ENCODE results near the gene SLC6A8.
"Not testable (repeated sequence)": the region's sequence is repeated elsewhere in the genome, so short reads cannot be mapped to it uniquely, and the experiment has no call there.

Gene SLC6A8

DNA sequence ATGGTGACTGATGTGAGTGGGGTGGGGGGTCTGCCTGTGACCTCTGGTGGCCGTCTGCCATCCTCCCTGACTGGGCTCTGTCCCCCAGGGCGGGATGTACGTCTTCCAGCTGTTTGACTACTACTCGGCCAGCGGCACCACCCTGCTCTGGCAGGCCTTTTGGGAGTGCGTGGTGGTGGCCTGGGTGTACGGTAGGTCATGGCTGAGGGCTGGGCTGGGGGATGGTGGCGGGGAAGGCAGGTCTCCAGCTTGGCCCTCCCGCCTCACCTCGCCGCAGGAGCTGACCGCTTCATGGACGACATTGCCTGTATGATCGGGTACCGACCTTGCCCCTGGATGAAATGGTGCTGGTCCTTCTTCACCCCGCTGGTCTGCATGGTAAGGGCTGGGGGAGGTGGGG is 6.5 kb downstream of the SLC6A8 start:
- DNase-seq = not testable (repeated sequence)

DNA sequence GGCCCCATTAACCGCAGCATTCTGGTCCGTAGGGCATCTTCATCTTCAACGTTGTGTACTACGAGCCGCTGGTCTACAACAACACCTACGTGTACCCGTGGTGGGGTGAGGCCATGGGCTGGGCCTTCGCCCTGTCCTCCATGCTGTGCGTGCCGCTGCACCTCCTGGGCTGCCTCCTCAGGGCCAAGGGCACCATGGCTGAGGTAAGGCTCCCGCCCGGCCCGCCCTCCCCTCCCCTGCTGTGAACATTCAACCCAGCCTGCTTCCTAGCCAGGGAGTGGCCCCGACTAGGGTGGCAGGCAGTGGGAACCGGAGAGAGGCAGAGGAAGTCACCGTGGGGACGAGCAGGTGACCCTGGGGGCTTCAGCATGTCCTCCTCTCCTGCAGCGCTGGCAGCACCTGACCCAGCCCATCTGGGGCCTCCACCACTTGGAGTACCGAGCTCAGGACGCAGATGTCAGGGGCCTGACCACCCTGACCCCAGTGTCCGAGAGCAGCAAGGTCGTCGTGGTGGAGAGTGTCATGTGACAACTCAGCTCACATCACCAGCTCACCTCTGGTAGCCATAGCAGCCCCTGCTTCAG is 7.1 kb downstream of the SLC6A8 start:
- no peak for DNase-seq

DNA sequence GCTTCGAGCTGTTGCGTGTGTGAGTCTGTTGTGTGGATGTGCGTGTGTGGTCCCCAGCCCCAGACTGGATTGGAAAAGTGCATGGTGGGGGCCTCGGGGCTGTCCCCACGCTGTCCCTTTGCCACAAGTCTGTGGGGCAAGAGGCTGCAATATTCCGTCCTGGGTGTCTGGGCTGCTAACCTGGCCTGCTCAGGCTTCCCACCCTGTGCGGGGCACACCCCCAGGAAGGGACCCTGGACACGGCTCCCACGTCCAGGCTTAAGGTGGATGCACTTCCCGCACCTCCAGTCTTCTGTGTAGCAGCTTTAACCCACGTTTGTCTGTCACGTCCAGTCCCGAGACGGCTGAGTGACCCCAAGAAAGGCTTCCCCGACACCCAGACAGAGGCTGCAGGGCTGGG is 8.4 kb downstream of the SLC6A8 start:
- DNase-seq = no peak

DNA sequence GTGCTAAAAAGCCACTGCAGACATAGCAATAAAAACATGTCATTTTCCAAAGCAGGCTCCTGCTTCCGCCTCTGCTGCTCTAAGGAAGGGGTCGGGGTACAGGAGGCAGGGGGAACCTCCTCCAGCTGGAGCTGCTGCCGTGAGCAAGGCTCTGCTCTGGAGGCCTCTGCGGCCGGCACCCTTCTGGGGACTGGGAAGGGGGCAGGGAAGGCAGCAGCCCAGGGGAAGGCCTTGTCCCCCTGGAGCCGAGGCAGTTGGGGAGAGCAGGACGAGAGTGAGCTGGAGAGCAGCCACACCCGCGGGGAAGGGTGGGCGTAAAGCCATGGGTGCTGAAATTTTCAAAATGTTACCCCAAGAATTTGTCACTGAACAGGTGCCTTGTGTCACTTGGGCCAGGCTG is 8.8 kb downstream of the SLC6A8 start:
- DNase-seq = not testable (repeated sequence)

DNA sequence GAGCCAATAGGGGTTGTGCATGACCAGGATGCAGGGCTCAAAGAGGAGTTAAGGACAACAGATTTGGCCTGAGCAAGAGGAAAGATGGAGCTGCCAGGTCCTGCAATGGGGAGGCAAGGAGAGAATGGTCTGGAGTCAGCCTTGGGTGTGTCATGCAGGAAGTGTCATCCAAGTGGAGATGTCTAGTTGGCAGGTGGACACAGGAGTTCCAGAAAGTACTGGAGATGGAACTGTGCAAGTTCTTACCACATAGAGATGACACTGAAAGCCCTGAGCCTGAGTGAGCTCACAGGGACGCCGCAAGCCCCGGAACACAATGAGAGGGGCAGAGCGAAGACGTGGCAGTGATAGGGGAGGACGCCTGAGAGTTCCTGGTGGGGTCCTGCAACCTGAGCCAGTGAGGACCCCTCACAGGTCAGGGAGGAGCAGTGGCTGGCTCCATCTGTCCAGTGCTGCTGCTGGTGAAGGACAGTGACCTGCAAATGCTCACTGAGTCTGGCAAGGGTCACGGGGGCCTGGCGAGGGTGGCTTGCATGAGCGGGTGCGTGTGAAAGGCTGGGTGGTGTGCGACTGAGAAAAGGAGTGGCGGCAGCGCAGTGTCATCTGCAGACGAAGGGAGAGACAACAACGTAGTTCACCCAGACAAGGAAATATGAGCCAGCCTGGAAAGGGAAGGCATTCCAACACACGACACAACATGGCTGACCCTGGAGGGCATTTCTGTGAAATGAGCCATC is 9.4 kb downstream of the SLC6A8 start:
- not testable (repeated sequence) for DNase-seq

DNA sequence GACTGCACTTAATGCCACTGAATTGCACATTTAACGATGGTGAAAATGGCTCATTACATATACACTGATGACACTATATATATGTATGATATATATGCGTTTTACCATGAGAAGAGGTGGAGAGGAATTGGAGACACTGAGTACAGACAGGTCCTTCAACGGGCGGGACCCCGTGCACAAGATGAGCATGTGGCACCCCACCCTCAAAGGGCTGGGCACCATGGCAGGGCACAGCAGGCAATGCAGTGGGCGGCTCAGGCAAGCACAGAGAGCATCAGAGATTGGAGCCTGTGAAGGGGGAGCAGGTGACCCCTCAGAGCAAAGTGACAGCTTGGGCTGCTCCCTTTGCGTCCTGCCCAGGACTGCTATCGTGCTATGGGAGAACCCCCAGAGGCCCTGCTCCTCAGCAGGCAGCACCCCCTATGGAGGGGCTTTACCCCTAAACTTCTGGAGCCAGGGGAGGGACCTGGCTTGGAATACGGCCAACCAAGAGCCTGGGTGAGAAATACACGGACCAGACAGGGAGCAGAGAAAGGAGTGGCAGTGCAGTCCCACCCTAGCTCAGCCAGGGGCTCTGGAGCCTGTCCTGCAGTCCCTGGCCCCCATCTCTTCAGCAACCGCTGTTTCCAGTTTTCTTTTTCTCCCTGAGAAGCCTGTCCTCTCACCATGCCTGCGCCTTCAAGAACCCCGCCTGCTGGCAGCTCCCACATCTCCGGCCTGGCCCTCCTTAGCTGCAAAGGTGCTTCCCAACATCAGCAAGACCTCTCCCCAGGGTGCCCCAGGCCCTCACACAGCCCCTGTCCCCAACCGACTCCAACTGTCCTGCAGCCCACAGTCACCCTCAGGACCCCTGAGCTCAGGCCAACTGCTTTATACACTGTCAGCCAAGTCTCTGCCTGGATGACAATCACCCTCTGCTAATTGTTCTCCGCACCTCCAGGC is 10.5 kb downstream of the SLC6A8 start:
- DNase-seq = no peak

DNA sequence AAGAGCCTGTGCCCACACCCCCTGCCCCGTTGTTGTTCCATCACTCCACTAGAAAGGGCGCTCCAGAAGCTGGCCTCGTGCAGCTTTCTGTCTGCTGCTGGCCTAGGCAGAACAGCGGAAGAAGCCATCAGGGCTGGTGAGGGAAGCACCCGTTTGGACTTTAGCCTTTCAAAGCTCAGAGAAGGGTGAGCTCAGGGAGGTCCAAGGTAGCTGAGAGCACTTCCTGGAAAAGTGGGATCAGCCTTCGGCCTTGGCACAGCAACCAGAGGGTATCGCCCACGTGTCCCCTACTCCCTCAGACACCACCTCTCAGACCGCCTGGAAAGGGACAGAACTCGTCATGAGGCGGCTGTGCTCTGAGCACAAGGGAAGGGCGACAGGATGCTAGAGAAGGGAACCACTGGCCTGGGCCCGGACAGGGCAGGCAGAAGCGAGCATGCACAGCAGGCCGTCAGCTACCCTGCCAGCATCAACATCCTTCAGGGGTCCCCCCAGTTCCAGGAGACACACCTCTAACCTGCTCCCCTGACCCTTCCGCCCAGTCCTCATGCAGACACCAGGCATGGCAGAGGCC is 11.6 kb downstream of the SLC6A8 start:
- DNase-seq = not testable (repeated sequence)

DNA sequence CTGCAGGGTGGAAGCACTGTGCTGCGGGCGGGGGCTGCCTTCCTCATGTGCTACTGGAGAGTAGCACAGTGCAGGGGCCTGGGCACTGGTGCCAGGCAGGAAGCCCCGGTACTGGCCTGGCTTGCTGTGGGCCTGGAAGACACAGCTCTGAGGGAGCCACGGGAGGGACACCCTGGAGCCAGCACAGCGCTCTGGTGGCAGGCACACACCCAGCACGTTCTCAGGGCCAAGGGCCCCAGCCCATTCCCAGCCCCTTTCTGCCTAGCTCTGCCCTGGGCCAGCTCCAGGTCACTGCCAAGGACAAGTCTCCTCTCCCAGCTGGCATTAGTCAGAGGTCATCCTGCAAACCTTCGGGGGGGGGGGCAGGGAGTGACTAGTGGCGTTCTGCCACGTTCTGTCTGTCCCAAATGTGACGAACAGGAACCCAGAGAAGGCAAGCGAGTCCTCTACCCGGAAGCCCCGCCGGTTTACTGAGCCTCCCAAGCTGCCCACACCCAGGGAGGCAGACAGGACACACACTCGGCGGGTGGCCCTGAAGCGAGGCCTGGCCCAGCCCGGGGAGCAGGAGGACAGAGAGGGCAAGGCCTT is 12.2 kb downstream of the SLC6A8 start:
- not testable (repeated sequence) for DNase-seq

DNA sequence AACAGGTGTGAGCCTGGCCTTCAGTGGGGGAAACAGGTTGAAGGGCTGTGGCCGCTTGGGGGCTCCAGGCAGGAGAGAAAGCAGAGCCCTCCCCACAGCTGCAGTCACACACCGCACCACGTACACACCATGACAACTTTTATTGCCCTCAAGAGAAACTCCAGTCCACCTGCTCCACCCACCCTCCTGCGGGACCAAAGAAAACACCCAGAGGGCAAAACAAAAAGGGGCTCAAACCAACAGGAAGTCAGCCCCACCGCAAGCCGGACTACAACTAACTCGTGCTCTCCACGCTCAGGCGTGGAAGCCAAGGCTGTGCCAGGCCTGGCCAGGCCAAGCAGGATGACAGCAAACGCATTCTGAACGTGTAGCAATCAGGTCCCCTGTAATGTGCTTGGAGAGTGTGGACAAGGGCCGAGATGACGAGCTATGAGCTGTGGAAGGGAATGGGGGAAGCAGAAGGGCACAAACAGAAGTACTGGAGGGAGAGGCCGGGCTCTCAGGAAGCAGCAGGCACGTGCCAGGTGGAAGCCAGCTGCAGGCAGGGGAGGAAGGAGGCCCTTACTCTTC is 12.7 kb downstream of the SLC6A8 start:
- no peak for DNase-seq

DNA sequence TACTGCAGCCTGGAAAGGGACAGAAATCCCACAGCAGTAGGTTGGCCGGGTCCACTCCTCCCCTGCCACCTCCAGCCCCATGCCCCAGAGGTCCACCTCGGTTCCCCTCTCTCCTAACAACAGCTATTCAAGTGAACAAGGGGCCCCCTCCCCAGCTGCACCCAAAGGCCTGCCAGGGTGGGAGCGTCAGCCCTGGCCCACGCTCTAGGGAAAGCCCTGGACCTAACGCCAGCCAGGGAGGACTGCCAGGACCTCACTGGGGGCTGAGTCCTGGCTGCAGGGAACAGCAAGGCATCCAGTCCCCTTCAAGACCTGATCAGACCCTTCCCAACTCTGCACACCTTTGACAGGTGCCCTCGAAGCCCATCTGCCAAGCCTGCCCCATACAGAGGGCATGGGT is 13.2 kb downstream of the SLC6A8 start:
- no peak for DNase-seq

DNA sequence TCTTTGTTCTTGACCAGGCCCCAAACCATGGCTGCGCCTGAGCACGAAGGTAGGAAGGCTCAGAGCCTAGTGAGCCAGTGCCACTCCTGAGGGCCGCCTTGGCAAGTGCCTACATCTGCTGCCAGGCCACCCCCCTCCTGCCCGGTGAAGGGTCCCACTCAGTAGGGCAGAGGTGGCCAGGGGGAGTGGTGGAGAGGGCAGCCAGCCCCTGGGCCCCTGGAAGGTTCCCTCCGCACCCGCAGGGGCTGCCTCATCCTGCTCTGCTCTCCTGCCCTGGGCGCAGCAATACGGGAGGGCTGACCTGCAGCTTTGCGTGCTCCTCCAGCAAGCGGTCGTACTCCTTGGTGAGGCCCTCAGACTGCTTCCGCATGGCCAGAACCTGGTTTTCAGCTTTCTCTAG is 14.0 kb downstream of the SLC6A8 start:
- no peak for DNase-seq

DNA sequence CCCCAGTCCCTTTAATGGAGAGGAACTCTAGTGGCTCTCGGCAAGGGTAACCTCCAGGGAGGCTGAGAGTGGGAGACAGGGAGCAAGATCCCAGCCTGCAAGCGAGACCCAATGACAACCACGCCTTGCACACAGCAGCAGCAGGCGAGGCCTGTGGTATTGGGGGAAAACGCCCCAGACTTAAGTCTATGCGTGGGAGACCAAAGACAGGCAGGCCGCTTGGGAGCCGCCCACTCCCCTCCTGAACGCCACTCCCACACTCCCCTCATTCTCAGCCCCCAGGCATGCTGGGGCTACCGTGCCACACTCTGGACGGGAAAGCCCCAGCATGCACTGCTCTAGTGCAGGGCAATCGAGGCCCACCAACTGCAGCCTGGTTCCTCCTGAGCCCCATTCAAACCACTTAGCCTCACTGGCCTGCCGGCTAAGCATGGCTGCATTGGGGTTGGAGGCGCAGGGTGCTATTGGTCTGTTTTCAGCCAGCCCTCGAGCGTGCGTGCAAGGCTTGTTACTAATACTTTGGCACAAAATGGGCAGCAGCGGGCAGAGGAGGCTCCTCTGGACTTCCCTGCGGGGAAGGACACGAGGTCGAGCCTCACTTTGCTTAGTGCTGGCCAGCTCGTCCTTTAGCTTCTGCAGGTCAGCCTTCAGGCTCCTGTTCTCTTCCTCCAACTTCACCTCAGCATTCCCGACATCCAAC is 14.8 kb downstream of the SLC6A8 start:
- DNase-seq = no peak

DNA sequence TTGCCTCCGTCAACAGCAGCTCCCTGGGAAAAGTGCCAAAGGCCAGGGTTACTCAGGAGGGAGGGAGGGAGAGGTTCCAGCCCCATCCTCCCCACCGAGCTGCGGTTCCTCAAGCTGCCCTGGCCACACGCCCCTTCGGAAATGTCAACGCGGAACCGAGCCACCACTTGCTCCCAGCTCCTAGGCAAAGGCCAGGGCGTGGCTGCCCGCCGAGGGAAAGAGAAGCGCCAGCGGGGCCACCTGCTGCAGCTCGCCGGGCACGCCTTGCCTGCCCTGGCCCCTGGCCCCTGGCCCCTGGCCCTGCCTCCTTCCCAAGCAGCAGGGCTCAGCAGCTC is 15.3 kb downstream of the SLC6A8 start:
- DNase-seq = no peak

DNA sequence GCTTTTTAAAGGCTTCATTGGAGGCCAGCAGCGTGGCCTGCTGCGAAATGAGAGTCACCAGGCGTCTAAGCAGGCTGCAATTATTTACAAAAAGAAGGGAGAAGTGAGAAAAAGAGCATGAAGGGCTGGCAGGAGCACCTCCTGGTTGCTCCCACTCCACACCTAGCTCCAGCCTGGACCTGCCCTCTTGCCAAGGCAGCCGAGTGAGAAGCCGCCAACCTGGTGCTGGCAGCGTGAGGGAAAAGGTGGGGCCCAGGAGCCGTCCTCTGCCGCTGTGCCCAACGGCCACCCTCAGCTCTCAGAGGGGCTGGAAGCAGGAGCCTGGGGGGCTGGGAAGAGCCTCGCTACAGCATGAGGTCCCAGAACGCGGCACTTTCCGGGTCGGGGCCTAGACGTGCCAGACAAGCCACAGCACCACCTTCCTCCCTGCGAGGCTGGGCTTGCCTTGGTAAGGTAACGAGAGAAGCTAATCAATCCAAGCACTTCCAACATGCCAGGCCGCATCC is 16.3 kb downstream of the SLC6A8 start:
- DNase-seq = no peak

DNA sequence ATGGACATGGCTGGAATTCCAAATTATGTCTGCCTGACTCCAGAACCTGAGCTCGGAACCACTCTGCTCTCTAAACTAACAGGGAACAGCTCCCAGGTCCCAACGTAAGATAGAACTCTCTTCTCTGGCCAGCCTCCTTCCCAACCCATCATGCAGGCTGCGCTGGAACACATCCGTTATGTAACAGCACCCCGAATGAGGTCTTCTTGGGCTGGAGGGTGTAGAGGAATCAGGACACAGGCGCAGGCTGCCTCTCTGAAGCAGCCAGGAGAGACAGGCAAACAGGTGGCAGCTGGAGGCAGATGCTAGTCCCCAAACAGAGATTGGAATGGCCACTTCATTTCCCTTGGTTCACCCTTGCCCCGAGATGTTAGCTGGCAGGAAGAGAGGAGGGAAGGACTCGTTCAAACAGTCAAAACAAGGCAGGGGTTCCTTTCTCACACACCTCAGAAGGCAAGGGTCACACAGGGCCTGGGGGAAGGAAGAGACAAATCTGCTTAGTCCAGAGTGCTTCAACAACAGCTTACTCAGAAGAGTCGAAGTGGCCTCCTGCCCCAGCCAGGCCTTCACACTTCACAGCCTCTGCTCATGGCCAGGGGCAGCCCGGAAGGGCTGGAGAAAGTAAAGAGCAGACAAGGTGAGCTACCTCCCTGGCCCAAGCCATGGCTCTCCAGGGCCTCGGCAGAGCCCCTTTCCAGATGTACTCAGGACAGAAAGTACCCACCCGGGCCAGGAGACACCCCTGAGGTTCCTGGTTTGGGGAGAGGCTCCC is 17.1 kb downstream of the SLC6A8 start:
- DNase-seq = not testable (repeated sequence)

DNA sequence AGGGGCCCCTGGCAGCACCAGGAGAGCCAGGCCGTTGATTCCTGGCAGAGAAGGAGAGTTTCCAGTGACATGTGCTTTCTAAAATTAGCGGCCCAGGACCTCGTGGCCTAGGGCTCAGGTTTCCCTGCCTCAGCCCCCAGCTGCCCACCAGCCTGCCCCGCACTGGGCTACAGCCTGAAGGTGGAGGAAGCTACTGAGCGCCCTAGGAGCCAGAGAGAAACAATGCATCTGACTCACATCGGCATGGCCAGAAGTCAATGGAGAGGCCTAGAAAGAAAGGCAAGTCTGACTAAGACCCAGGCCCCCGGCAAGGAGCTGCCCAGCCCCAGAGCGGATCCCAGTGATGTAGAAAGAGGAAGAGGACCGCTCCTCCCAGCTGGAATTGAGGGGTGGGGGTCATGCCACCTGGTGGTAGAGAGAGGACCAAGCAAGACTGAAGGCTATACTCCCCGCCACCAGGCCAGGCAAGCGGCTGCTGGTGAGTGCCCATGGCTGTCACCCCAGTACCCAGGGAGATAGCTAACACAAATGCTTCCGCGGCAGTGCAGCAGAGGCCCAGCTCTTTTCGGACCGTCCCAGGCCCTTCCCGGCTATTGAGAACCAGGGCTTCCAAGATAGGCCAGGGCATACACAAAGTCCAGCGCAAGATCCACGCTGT is 17.8 kb downstream of the SLC6A8 start:
- DNase-seq = not testable (repeated sequence)

DNA sequence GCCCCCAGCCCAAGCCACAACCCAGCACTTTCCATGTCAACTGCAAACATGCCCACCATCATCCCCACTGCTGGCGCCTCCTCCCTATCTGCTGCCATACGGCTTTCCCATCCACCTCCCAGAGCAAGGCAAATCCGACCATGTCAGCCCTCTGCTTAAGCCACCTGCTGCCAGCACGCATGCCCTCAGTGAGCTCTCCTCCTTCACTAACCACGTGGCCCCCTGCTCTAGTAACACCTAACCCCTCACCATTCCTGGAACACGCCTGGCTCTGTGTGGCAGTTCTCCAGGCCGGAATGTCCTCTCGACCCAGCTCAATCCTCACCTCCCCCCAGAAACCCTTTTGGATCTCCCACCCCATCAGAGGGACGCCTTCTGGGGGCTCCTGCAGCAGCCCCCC is 19.1 kb downstream of the SLC6A8 start:
- DNase-seq = no peak

DNA sequence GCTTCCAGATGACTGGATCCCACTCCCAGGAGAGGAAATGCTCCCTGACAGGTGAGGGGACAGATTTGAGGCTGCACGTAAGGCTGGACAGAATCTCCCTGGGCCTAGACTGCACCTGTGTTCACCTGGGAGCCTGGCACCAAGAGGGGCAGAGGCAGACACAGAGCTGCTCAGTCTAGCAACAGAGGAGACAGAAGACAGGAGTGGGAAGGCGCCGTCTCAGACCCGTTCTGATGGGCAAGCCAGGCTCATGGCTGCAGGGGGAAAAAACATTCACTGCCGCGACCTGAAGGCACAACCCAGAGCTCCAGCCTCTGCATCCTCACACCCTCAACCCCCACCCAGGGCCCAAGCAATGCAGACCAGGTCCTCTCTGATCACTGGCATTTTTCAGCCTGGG is 19.7 kb downstream of the SLC6A8 start:
- DNase-seq = no peak

DNA sequence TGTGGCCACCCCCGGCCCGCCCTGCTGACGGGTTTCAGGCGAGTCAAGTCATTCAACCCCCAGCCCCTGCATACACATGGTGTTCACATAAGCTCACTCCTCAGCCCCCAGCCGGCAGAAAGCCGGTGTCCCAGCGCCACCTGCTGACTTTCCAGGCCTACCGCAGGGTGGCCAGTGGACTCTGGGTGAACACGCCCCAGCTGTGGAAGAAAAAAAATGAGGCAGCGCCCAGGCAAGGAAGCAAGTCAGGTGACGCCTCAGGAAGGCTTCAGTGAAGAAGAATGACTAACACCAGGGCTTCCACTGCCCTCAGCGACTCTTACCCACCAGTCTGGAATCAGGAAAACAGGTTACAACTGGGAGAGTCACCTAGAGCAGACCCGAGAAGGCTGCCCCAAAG is 20.7 kb downstream of the SLC6A8 start:
- DNase-seq = no peak

All from effector CD8-positive, alpha-beta T cell (primary cell).